ENCODE results near the gene CFAP210. TPM values are rescaled to one million over a fixed set of nuclear protein-coding genes. Genes with fewer than 3 reads are reported as not detected.

The CFAP210 gene
- total and polyA plus RNA-seq, 10 of the 15 experiments (the other 5 are each of a cell fraction or from before 2014, with no cell fraction given) = not detected

DNA sequence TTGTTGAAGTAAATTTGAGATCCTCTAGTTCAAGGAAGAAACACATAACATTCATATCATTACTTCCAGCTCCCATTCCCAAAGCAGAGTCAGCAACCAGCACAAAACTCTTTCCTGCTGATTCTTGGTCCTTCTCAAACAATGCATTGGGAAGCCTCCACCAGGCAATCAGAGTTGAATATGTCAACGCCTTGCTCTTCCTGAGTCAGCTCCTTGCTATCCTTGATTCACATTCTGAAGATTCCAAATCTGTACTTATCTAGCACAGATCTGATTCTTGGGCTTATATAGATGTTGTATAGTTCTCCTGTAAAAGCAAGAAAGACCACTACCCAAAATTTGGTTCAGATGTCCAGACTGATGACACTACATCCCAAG is 29.6 kb downstream of the CFAP210 start:
- no peak for DNase-seq (ENCODE audit: low read depth, low spot score)
- intact Hi-C loops (cut with micrococcal nuclease; ENCODE audit: unreplicated experiment) (no loop called here), in situ Hi-C loops (cut with MboI) (no loop called here)
- POLR2A ChIA-PET = interaction anchor here (0.6 kb wide), 1 partner anchor 341 kb away, joined by 3 read pairs; no protein-coding TSS in a partner anchor
- H3K27me3 ChIP-seq (replicated peaks in 1 of 2; ENCODE audit: control insufficient read depth in 2 of 2, insufficient read depth in 2 of 2, low read length in 1 of 2) = no peaks in the 10 kb centered on the region
- CTCF ChIA-PET = no interaction called here
- no peaks in the 10 kb centered on the region for H3K4me1 ChIP-seq (ENCODE audit: control insufficient read depth, insufficient read depth, low read length)
- RAD21 ChIA-PET (ENCODE audit: unreplicated experiment) = no interaction called here
- no peaks in the 10 kb centered on the region for H3K79me2 ChIP-seq (ENCODE audit: control insufficient read depth, insufficient read depth, low read length)
- no peak overlapping the region for H3K27ac ChIP-seq (ENCODE audit: control insufficient read depth, insufficient read depth)
- FAIRE-seq = no peak
- no peaks in the 10 kb centered on the region for H3K9me3 ChIP-seq (replicated peaks; ENCODE audit: control insufficient read depth, insufficient read depth, low read length)
- H4K20me1 ChIP-seq (ENCODE audit: control insufficient read depth, insufficient read depth) = no peaks in the 10 kb centered on the region
- H3K36me3 ChIP-seq (ENCODE audit: control insufficient read depth in 2 of 2, insufficient read depth in 2 of 2, low read length in 1 of 2) = no peaks in the 10 kb centered on the region
- TF ChIP-seq NR2C2 (IDR thresholded peaks at IDR 0.05; ENCODE audit: borderline replicate concordance, control insufficient read depth, insufficient read length, low read depth) (no peak), SUZ12 (IDR thresholded peaks at IDR 0.05; ENCODE audit: unreplicated experiment) (no peak)
- TF ChIP-seq, protein P1, sequence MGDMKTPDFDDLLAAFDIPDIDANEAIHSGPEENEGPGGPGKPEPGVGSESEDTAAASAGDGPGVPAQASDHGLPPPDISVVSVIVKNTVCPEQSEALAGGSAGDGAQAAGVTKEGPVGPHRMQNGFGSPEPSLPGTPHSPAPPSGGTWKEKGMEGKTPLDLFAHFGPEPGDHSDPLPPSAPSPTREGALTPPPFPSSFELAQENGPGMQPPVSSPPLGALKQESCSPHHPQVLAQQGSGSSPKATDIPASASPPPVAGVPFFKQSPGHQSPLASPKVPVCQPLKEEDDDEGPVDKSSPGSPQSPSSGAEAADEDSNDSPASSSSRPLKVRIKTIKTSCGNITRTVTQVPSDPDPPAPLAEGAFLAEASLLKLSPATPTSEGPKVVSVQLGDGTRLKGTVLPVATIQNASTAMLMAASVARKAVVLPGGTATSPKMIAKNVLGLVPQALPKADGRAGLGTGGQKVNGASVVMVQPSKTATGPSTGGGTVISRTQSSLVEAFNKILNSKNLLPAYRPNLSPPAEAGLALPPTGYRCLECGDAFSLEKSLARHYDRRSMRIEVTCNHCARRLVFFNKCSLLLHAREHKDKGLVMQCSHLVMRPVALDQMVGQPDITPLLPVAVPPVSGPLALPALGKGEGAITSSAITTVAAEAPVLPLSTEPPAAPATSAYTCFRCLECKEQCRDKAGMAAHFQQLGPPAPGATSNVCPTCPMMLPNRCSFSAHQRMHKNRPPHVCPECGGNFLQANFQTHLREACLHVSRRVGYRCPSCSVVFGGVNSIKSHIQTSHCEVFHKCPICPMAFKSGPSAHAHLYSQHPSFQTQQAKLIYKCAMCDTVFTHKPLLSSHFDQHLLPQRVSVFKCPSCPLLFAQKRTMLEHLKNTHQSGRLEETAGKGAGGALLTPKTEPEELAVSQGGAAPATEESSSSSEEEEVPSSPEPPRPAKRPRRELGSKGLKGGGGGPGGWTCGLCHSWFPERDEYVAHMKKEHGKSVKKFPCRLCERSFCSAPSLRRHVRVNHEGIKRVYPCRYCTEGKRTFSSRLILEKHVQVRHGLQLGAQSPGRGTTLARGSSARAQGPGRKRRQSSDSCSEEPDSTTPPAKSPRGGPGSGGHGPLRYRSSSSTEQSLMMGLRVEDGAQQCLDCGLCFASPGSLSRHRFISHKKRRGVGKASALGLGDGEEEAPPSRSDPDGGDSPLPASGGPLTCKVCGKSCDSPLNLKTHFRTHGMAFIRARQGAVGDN (IDR thresholded peaks at IDR 0.05) = no peak
- H2AFZ ChIP-seq (ENCODE audit: control insufficient read depth, low read depth, low read length) = no peak overlapping the region
- no peak overlapping the region for H3K4me2 ChIP-seq (ENCODE audit: control insufficient read depth, insufficient read depth)
- H3K9ac ChIP-seq (ENCODE audit: control insufficient read depth, insufficient read depth, low read length) = no peak overlapping the region
- 31% methylated on average over 1 of the region's 1 CpG for WGBS (ENCODE audit: insufficient coverage, insufficient replicate concordance, low lambda C conversion rate, missing lambda C conversion rate)
- no peak for ATAC-seq
- SMC1A ChIA-PET (ENCODE audit: uncharacterized antibody, unreplicated experiment) = interaction anchor here (0.6 to 1.5 kb wide), 4 partner anchors 9 to 1112 kb away, joined by 3 to 6 read pairs (median 4); no protein-coding TSS in a partner anchor
- no peak overlapping the region for H3K4me3 ChIP-seq
- BruUV-seq (replicated peaks) = no TSS peak

DNA sequence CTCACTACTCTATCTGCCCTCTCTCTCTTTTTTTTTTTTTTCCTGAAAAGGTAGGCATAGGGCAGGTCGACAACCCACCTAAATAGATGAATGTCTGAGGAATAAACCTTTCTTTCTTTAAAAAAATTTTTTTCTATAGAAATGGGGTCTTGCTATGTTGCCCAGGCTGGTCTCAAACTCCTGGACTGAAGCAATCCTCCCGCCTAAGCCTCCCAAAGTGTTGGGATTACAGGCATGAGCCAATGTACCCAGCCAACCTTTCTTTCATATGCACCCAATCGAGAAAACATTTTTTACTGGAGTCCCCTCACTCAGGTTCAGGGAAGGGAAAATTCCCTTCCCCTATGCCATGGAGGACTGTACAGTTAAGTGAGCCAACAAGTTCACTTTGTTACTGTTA is 31.0 kb downstream of the CFAP210 start:
- BruUV-seq (replicated peaks) = no TSS peak
- Histone ChIP-seq H2AFZ (ENCODE audit: control insufficient read depth, low read depth, low read length) (no peak overlapping the region), H3K9me3 (replicated peaks; ENCODE audit: control insufficient read depth, insufficient read depth, low read length) (no peaks in the 10 kb centered on the region), H4K20me1 (ENCODE audit: control insufficient read depth, insufficient read depth) (no peaks in the 10 kb centered on the region), H3K4me1 (ENCODE audit: control insufficient read depth, insufficient read depth, low read length) (no peaks in the 10 kb centered on the region; the same call in 1 of the 2 replicates), H3K79me2 (ENCODE audit: control insufficient read depth, insufficient read depth, low read length) (no peaks in the 10 kb centered on the region), H3K9ac (ENCODE audit: control insufficient read depth, insufficient read depth, low read length) (no peak overlapping the region), H3K36me3 (ENCODE audit: control insufficient read depth in 2 of 2, insufficient read depth in 2 of 2, low read length in 1 of 2) (no peaks in the 10 kb centered on the region), H3K4me3 (no peak overlapping the region), H3K4me2 (ENCODE audit: control insufficient read depth, insufficient read depth) (no peak overlapping the region), H3K27me3 (replicated peaks in 1 of 2; ENCODE audit: control insufficient read depth in 2 of 2, insufficient read depth in 2 of 2, low read length in 1 of 2) (no peaks in the 10 kb centered on the region), H3K27ac (ENCODE audit: control insufficient read depth, insufficient read depth) (no peak overlapping the region)
- ChIA-PET POLR2A (no interaction called here), CTCF (no interaction called here), RAD21 (ENCODE audit: unreplicated experiment) (no interaction called here), SMC1A (ENCODE audit: uncharacterized antibody, unreplicated experiment) (no interaction called here)
- FAIRE-seq (no peak), ATAC-seq (no peak), DNase-seq (ENCODE audit: low read depth, low spot score) (no peak)
- WGBS (ENCODE audit: insufficient coverage, insufficient replicate concordance, low lambda C conversion rate, missing lambda C conversion rate) = 10% methylated on average over 3 of the region's 3 CpGs
- in situ Hi-C loops (cut with MboI) = no loop called here
- intact Hi-C loops (cut with micrococcal nuclease; ENCODE audit: unreplicated experiment) = no loop called here
- TF ChIP-seq SUZ12 (IDR thresholded peaks at IDR 0.05; ENCODE audit: unreplicated experiment) (no peak), NFIC (IDR thresholded peaks at IDR 0.05; ENCODE audit: low read depth, low read length) (no peak), IRF4 (IDR thresholded peaks at IDR 0.05; ENCODE audit: low read depth, low read length) (no peak), YY1 (IDR thresholded peaks at IDR 0.05; ENCODE audit: low read depth, low read length) (no peak), RFX5 (IDR thresholded peaks at IDR 0.05; ENCODE audit: low read depth, low read length) (no peak), STAT1 (conservative IDR thresholded peaks at IDR 0.05) (no peak), POLR2A (IDR thresholded peaks at IDR 0.05; ENCODE audit: low read depth, low read length) (no peak), SIN3A (IDR thresholded peaks at IDR 0.05; ENCODE audit: low read depth, low read length) (no peak), CBFB (IDR thresholded peaks at IDR 0.05; ENCODE audit: low read depth) (no peak)
- TF ChIP-seq, protein P2, sequence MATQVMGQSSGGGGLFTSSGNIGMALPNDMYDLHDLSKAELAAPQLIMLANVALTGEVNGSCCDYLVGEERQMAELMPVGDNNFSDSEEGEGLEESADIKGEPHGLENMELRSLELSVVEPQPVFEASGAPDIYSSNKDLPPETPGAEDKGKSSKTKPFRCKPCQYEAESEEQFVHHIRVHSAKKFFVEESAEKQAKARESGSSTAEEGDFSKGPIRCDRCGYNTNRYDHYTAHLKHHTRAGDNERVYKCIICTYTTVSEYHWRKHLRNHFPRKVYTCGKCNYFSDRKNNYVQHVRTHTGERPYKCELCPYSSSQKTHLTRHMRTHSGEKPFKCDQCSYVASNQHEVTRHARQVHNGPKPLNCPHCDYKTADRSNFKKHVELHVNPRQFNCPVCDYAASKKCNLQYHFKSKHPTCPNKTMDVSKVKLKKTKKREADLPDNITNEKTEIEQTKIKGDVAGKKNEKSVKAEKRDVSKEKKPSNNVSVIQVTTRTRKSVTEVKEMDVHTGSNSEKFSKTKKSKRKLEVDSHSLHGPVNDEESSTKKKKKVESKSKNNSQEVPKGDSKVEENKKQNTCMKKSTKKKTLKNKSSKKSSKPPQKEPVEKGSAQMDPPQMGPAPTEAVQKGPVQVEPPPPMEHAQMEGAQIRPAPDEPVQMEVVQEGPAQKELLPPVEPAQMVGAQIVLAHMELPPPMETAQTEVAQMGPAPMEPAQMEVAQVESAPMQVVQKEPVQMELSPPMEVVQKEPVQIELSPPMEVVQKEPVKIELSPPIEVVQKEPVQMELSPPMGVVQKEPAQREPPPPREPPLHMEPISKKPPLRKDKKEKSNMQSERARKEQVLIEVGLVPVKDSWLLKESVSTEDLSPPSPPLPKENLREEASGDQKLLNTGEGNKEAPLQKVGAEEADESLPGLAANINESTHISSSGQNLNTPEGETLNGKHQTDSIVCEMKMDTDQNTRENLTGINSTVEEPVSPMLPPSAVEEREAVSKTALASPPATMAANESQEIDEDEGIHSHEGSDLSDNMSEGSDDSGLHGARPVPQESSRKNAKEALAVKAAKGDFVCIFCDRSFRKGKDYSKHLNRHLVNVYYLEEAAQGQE (IDR thresholded peaks at IDR 0.05; ENCODE audit: low read depth, low read length) = no peak

Data from GM12878 (cell line).